Ovary (tissue), 3 donors: ENCODE results near the gene EPHA8.

ENCODE experiments used
- CTCF ChIP-seq, 3 donors: fragments of 450-650 bp in 2 of 3; fragments of 200-600 bp in 1 of 3; IDR thresholded peaks; one replicate each; pipeline versions ENCODE4 v1.5.1 to v1.8.0; 2016 to 2022; ENCODE audit warnings: antibody characterized with exemption in 3 of 3, mild to moderate bottlenecking in 1 of 3
- EP300 ChIP-seq: sonication (generic); formaldehyde crosslinking; IDR thresholded peaks from one replicate; pipeline ENCODE4 v1.6.1; 2017; ENCODE audit warnings: antibody characterized with exemption
- donor health status: DM: no; HTN: no; CAD: no.

GRCh38 chr1:22651941-22652856 is 88.9 kb downstream of the EPHA8 start:
- TF ChIP-seq CTCF (IDR thresholded peaks at IDR 0.05): no peak
- TF ChIP-seq EP300: no peak
